Activated CD8-positive, alpha-beta T cell treated with anti-CD3 and anti-CD28 coated beads, Interleukin-2, amount 10 ng/mL, durations not matched to agents 7 days and 5 days (primary cell): ENCODE measurements around the gene MECR. TPM values are rescaled to one million over a fixed set of nuclear protein-coding genes. Genes with fewer than 3 reads are reported as not detected.

Experiments
- ATAC-seq: fragments of 150-1000 bp; cut with Tn5 transposase; one replicate; pipeline ENCODE4 v1.10.0; 2021; ENCODE audit warnings: moderate library complexity
- CTCF ChIA-PET: fragments of 350-600 bp; sonication (Branson Sonifier 250); formaldehyde crosslinking; loops from one replicate; lab custom pipeline; 2021; ENCODE audit warnings: antibody characterized with exemption; lab: Charles Lee
- POLR2A ChIA-PET: fragments of 350-600 bp; sonication (Branson Sonifier 250); formaldehyde crosslinking; loops from one replicate; lab custom pipeline; 2021; ENCODE audit warnings: antibody characterized with exemption; lab: Charles Lee
- DNase-seq: peaks from one replicate; pipeline ENCODE4 v3.0.0-alpha.2; 2020
- H3K27ac Mint-ChIP-seq: one replicate; pipeline ENCODE4 v1.8.0; 2021; ENCODE audit warnings: mild to moderate bottlenecking, mixed read lengths
- H3K27me3 Mint-ChIP-seq: one replicate; pipeline ENCODE4 v1.8.0; 2021; ENCODE audit warnings: low read depth, mixed read lengths
- H3K36me3 Mint-ChIP-seq: one replicate; pipeline ENCODE4 v1.8.0; 2021; ENCODE audit warnings: low read depth, mixed read lengths
- H3K4me1 Mint-ChIP-seq: one replicate; pipeline ENCODE4 v1.8.0; 2021; ENCODE audit warnings: low read depth, mixed read lengths
- H3K4me3 Mint-ChIP-seq: one replicate; pipeline ENCODE4 v1.8.0; 2021; ENCODE audit warnings: mild to moderate bottlenecking, mixed read lengths
- H3K9me3 Mint-ChIP-seq: one replicate; pipeline ENCODE4 v1.8.0; 2022; ENCODE audit warnings: mixed read lengths; ENCODE audit not compliant: insufficient read depth
- total RNA-seq, 2 experiments: library from RNA; stranded (reverse); gene quantifications; one replicate each; pipeline ENCODE4 v1.2.3, GENCODE V29; 2021

MECR gene
- total RNA-seq, 2 experiments from 2014 or later = 23.5 to 26.4 TPM

DNA sequence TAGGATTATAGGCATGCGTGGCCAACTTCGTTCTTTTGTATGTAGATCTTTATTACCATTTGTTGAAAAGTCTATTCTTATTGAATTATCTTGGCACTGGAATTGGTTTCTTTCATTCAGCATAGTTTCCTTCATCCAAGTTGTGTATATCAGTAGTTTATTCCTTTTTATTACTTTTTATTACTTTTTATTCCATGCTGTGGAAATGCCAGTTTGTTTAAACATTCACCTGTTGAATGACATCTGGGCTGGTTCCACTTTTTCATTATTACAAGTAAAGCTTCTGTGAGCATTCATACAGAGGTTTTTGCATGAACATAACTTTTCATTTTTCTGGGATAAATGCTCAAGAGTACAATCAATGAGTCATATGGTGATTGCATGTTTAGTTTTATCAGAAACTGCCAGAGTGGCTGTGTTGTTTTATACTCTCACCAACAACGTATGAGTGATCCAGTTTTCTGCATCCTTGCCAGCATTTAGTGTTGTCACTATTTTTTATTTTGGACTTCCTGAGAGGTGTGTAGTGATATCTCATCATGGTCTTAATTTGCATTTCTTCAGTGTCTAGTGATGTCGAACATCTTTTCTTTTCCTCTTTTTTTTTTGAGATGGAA lies 34.1 kb upstream of the MECR start:
- Mint-ChIP-seq H3K9me3 (no peaks in the 10 kb centered on the region), H3K4me3 (no peak overlapping the region), H3K27me3 (peaks cover 53% of the 10 kb centered on the region), H3K4me1 (peaks cover 6% of the 10 kb centered on the region), H3K27ac (no peak overlapping the region), H3K36me3 (no peaks in the 10 kb centered on the region)
- ChIA-PET POLR2A (no interaction called here), CTCF (no interaction called here)
- ATAC-seq (no peak), DNase-seq (no peak)

- peaks cover 43% of the 10 kb centered on the region for H3K27me3 Mint-ChIP-seq
- H3K4me3 Mint-ChIP-seq = no peak overlapping the region
- ChIA-PET POLR2A (no interaction called here), CTCF (no interaction called here)
- DNase-seq (no peak), ATAC-seq (no peak)
- H3K9me3 Mint-ChIP-seq = no peaks in the 10 kb centered on the region
- no peaks in the 10 kb centered on the region for H3K36me3 Mint-ChIP-seq
- peaks cover 6% of the 10 kb centered on the region for H3K4me1 Mint-ChIP-seq
- H3K27ac Mint-ChIP-seq = no peak overlapping the region
Measured at GRCh38 chr1:29260531-29260930, 29.8 kb upstream of the MECR start.

DNA sequence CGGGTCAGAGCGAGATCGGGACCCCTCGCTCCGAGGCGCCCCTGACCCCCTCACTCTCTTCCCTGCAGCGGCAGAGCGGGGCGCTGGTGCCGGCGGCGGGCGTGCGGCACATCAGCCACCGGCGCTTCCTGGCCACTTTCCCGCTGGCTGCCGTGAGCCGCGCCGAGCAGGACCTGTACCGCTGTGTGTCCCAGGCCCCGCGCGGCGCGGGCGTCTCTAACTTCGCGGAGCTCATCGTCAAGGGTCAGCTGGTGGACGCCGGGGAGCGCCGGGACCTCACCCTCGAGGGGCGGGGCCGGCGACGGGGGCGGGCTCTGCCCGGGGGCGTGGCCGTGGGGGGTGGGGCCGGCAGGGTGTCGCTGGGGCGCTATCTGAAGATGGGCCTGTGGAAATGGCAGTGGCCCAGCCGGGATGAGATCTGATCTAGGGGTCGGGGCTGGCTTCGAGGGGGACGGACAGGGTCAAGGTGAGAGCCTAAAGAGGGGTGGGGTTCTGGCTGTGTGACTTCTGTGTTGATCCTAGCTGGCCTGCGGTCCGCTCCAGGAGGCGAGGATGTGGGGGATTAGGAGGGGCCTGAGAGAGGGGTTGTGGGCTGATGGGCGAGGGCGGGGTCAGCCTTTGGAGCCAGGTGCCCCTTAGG lies 29.2 kb upstream of the MECR start:
- no peak overlapping the region for H3K27ac Mint-ChIP-seq
- no peaks in the 10 kb centered on the region for H3K9me3 Mint-ChIP-seq
- H3K4me1 Mint-ChIP-seq = peaks cover 6% of the 10 kb centered on the region
- POLR2A ChIA-PET = interaction anchor here (0.6 kb wide), 1 partner anchor 16 kb away, joined by 3 read pairs; no protein-coding TSS in a partner anchor
- ATAC-seq (peak; percentile 85), DNase-seq (peak; percentile 38)
- H3K4me3 Mint-ChIP-seq = peak overlapping the region; percentile 53
- H3K36me3 Mint-ChIP-seq = no peaks in the 10 kb centered on the region
- peaks cover 43% of the 10 kb centered on the region for H3K27me3 Mint-ChIP-seq
- CTCF ChIA-PET = no interaction called here

GRCh38 chr1:29258976-29259801 lies 28.5 kb upstream of the MECR start:
- no peaks in the 10 kb centered on the region for H3K36me3 Mint-ChIP-seq
- CTCF ChIA-PET = no interaction called here
- no peak overlapping the region for H3K27ac Mint-ChIP-seq
- H3K27me3 Mint-ChIP-seq = peaks cover 43% of the 10 kb centered on the region
- H3K9me3 Mint-ChIP-seq = no peaks in the 10 kb centered on the region
- H3K4me1 Mint-ChIP-seq = peaks cover 6% of the 10 kb centered on the region
- no peak for DNase-seq
- H3K4me3 Mint-ChIP-seq = peak overlapping the region; percentile 49
- POLR2A ChIA-PET = interaction anchor here (0.5 to 0.6 kb wide), 2 partner anchors 9 to 15 kb away, joined by 3 read pairs; no protein-coding TSS in a partner anchor
- peak; percentile 54 for ATAC-seq

- CTCF ChIA-PET = no interaction called here
- no peaks in the 10 kb centered on the region for H3K9me3 Mint-ChIP-seq
- DNase-seq = no peak
Measured at GRCh38 chr1:29258189-29258975, 27.6 kb upstream of the MECR start.

GRCh38 chr1:29256979-29257804 lies 26.5 kb upstream of the MECR start:
- ChIA-PET CTCF (no interaction called here), POLR2A (no interaction called here)
- H3K4me3 Mint-ChIP-seq = no peak overlapping the region
- H3K9me3 Mint-ChIP-seq = no peaks in the 10 kb centered on the region
- H3K27me3 Mint-ChIP-seq = peaks cover 37% of the 10 kb centered on the region
- DNase-seq (no peak), ATAC-seq (no peak)
- H3K27ac Mint-ChIP-seq = no peak overlapping the region
- no peaks in the 10 kb centered on the region for H3K36me3 Mint-ChIP-seq
- peaks cover 6% of the 10 kb centered on the region for H3K4me1 Mint-ChIP-seq

More at GRCh38 chr1:29258189-29258975, 27.6 kb upstream of the MECR start:
- Mint-ChIP-seq H3K27me3 (peaks cover 43% of the 10 kb centered on the region), H3K4me1 (peaks cover 6% of the 10 kb centered on the region), H3K27ac (no peak overlapping the region), H3K36me3 (no peaks in the 10 kb centered on the region), H3K4me3 (no peak overlapping the region)
- ATAC-seq = no peak
- POLR2A ChIA-PET = no interaction called here

DNA sequence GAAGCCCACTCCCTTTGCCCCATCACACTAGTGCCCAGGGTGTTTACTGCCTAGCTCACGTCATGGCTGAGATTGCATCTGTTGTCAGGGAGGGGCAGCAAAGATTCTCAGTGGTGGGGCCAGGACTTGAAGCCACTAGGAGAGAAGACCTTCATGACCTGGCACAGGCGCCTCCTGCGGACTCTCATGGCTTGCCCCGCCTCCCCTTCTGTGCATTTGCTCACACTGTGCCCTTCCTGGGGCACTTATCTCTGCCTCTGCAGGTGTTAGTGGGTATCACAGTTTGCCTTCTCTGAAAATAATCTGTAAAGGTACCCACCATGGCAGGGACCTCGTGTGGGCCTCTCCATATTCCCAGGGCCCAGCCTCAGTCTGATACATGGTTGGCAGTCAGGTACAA lies 25.7 kb upstream of the MECR start:
- ATAC-seq = no peak
- ChIA-PET CTCF (no interaction called here), POLR2A (no interaction called here)
- Mint-ChIP-seq H3K4me1 (peaks cover 6% of the 10 kb centered on the region), H3K4me3 (no peak overlapping the region), H3K9me3 (no peaks in the 10 kb centered on the region), H3K36me3 (no peaks in the 10 kb centered on the region), H3K27ac (no peak overlapping the region), H3K27me3 (peaks cover 29% of the 10 kb centered on the region)
- DNase-seq = no peak

DNA sequence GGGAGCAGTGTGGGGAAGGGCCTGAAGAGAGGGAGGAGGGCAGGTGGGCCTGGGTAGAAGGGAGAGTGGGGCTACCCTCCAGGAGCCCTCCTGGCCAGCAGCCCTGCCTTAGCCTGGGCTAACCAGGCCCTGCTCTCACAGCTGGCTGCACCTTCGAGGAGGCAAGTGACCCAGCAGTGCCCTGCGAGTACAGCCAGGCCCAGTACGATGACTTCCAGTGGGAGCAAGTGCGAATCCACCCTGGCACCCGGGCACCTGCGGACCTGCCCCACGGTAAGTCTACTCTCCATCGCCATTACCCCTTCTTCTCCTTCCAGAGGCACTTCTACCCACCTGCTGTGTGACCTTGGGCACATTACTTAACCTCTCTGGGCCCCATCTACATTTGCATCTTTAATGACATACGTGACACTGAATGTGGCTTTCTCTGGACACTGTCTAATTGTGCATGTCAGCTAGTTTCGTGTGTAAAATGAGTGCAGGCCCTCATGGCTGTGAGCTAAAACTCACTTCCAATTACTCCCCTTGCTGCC lies 24.5 kb upstream of the MECR start:
- POLR2A ChIA-PET = no interaction called here
- H3K27me3 Mint-ChIP-seq = peaks cover 17% of the 10 kb centered on the region
- no peaks in the 10 kb centered on the region for H3K36me3 Mint-ChIP-seq
- ATAC-seq (no peak), DNase-seq (no peak)
- no peak overlapping the region for H3K4me3 Mint-ChIP-seq
- H3K9me3 Mint-ChIP-seq = no peaks in the 10 kb centered on the region
- peaks cover 2% of the 10 kb centered on the region for H3K4me1 Mint-ChIP-seq
- CTCF ChIA-PET = no interaction called here
- no peak overlapping the region for H3K27ac Mint-ChIP-seq

DNA sequence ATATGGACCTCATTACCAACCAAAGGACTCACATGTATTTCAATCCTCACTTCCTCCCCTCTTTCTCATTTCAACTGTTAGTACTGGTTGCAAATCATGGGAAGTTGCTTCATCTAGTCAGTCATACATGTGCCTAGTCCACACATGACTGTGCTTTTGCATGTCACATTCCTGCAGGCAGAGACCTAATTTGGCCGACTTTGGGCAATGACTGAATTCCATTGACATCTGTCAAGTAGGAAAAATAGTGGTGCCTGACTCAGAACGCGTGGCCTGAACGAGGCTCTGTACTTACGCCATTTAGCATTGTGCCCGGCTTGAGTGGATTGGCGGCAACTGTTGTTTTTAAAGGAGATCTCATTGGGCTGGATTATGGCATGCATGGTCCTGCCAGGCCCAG lies 23.6 kb upstream of the MECR start:
- H3K4me3 Mint-ChIP-seq = no peak overlapping the region
- no peaks in the 10 kb centered on the region for H3K9me3 Mint-ChIP-seq
- H3K4me1 Mint-ChIP-seq = no peaks in the 10 kb centered on the region
- DNase-seq (no peak), ATAC-seq (no peak)
- H3K36me3 Mint-ChIP-seq = no peaks in the 10 kb centered on the region
- peaks cover 15% of the 10 kb centered on the region for H3K27me3 Mint-ChIP-seq
- H3K27ac Mint-ChIP-seq = no peak overlapping the region
- ChIA-PET CTCF (no interaction called here), POLR2A (no interaction called here)

DNA sequence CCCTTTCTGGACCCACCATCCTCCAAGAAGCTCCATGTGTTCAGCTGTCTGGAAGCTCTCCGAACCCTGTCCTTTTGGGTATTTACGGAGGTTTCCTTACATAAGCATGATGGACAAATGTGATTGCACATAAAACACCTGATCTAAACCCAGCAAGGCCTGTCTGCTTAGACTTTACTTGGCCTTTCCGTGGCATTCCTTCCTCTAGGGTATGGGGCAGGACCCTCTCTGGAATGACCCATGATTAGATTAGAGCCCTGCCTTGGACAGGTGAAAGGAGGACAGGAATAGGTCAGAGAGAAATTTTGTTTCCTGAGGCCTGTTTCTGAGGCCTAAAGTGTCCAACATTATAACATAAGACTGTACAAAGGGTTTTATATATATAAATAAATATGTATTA lies 22.4 kb upstream of the MECR start:
- no peak for DNase-seq
- no peak for ATAC-seq
- Mint-ChIP-seq H3K27ac (no peak overlapping the region), H3K36me3 (no peaks in the 10 kb centered on the region), H3K4me1 (no peaks in the 10 kb centered on the region), H3K9me3 (no peaks in the 10 kb centered on the region), H3K27me3 (peaks cover 6% of the 10 kb centered on the region), H3K4me3 (no peak overlapping the region)
- CTCF ChIA-PET = no interaction called here
- POLR2A ChIA-PET = no interaction called here
